Activated B cell treated with CpG ODN at 0.5 μM for 24 hours (primary cell): Measurements from ENCODE around the gene PARVG. TPM values are rescaled to one million over a fixed set of nuclear protein-coding genes. Genes with fewer than 3 reads are reported as not detected.

Source experiments
- ATAC-seq: fragments of 200-7000 bp; cut with Tn5 transposase; one replicate; pipeline ENCODE4 v1.10.0; 2021; ENCODE audit warnings: low read depth, mild to moderate bottlenecking, moderate library complexity
- CTCF ChIA-PET: fragments of 350-600 bp; sonication (Branson Sonifier 250); formaldehyde crosslinking; loops from one replicate; lab custom pipeline; 2021; ENCODE audit warnings: antibody characterized with exemption; lab: Charles Lee
- POLR2A ChIA-PET: fragments of 350-600 bp; sonication (Branson Sonifier 250); formaldehyde crosslinking; loops from one replicate; lab custom pipeline; 2021; ENCODE audit warnings: antibody characterized with exemption; lab: Charles Lee
- DNase-seq: peaks from one replicate; pipeline ENCODE4 v3.0.0; 2022
- H3K27ac Mint-ChIP-seq: one replicate; pipeline ENCODE4 v1.8.0; 2020; ENCODE audit warnings: mixed read lengths
- H3K27me3 Mint-ChIP-seq: one replicate; pipeline ENCODE4 v1.8.0; 2021; ENCODE audit warnings: mixed read lengths
- H3K36me3 Mint-ChIP-seq: one replicate; pipeline ENCODE4 v1.8.0; 2021; ENCODE audit warnings: low read depth, mixed read lengths
- H3K4me1 Mint-ChIP-seq: one replicate; pipeline ENCODE4 v1.8.0; 2021; ENCODE audit warnings: mixed read lengths
- H3K4me3 Mint-ChIP-seq: one replicate; pipeline ENCODE4 v1.8.0; 2020; ENCODE audit warnings: mild to moderate bottlenecking, mixed read lengths
- H3K9me3 Mint-ChIP-seq: one replicate; pipeline ENCODE4 v1.8.0; 2020; ENCODE audit warnings: mixed read lengths
- intact Hi-C: fragments of 100-400 bp; cut with micrococcal nuclease; formaldehyde crosslinking; loops from one replicate; pipeline ENCODE4 v1.15.1; 2024
- total RNA-seq: library from RNA; stranded (reverse); gene quantifications from 2 replicates; pipeline ENCODE4 v1.2.3, GENCODE V29; 2022
- TF ChIP-seq, protein P1 (sequence below): fragments of 200-600 bp; IDR thresholded peaks from one replicate; pipeline ENCODE4 v1.8.0; 2022; ENCODE audit warnings: antibody characterized with exemption, mild to moderate bottlenecking

Gene PARVG
- total RNA-seq, 1 donor from 2014 or later: 96.1 TPM

GRCh38 chr22:44218071-44218470, 37.3 kb downstream of the PARVG start:
- ChIA-PET POLR2A (no interaction called here), CTCF (no interaction called here)
- TF ChIP-seq, protein P1, sequence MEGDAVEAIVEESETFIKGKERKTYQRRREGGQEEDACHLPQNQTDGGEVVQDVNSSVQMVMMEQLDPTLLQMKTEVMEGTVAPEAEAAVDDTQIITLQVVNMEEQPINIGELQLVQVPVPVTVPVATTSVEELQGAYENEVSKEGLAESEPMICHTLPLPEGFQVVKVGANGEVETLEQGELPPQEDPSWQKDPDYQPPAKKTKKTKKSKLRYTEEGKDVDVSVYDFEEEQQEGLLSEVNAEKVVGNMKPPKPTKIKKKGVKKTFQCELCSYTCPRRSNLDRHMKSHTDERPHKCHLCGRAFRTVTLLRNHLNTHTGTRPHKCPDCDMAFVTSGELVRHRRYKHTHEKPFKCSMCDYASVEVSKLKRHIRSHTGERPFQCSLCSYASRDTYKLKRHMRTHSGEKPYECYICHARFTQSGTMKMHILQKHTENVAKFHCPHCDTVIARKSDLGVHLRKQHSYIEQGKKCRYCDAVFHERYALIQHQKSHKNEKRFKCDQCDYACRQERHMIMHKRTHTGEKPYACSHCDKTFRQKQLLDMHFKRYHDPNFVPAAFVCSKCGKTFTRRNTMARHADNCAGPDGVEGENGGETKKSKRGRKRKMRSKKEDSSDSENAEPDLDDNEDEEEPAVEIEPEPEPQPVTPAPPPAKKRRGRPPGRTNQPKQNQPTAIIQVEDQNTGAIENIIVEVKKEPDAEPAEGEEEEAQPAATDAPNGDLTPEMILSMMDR: no peak
- H3K4me3 Mint-ChIP-seq: no peak overlapping the region
- H3K9me3 Mint-ChIP-seq: no peaks in the 10 kb centered on the region
- intact Hi-C loops: no loop called here
- H3K27ac Mint-ChIP-seq: no peak overlapping the region
- ATAC-seq (no peak), DNase-seq (no peak)
- no peaks in the 10 kb centered on the region for H3K27me3 Mint-ChIP-seq
- H3K36me3 Mint-ChIP-seq: no peaks in the 10 kb centered on the region
- no peaks in the 10 kb centered on the region for H3K4me1 Mint-ChIP-seq

GRCh38 chr22:44219101-44219870, 38.6 kb downstream of the PARVG start:
- H3K27me3 Mint-ChIP-seq: peaks cover 2% of the 10 kb centered on the region
- TF ChIP-seq, protein P1: no peak
- no peak overlapping the region for H3K4me3 Mint-ChIP-seq
- H3K27ac Mint-ChIP-seq: no peak overlapping the region
- intact Hi-C loops: no loop called here
- ATAC-seq (no peak), DNase-seq (no peak)
- POLR2A ChIA-PET: no interaction called here
- H3K36me3 Mint-ChIP-seq: no peaks in the 10 kb centered on the region
- CTCF ChIA-PET: no interaction called here
- no peaks in the 10 kb centered on the region for H3K9me3 Mint-ChIP-seq
- H3K4me1 Mint-ChIP-seq: no peaks in the 10 kb centered on the region

DNA sequence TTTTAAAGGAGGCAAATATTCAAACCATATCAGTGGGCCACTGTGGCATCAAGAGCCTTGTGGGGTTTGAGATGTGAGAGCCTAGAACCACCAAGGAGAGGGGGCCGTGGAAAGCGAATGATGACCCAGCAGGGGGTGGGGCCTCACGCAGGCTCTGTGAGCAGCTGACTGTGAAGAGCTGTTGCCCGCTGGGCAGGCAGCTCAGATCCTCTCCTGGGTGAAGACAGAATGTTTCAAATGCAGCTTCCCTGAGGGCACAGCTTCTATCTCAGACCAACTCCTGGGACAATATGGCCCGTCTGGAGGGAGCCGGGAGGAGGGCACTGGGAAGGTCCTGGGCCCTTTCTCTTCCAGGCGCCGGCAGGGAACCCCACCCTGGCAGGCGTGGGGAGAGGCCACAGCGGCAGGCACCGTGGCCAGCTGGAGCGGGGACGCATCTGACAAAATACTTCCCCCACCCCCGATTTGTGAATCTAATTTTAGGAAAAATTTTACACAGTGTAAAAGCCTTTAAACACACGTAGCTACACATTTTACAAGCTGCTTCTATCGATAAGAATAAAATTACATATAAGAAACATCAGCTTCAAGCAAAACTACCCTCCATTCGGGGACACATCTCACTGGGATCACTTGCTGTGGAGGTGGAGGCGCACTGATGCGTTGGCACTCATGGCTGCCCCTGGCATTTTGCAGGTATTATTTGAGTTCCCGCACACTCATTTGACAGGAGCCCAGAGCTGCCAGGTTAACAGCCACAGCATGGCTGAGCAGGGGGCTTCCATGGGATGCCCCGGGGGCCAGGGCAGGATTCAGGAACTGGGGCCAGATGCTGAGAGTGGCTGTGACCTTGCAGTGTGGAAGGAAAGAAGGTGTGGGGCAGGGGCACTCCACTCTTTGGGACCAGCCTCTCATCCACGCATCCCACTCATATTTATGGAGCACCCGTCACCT, 40.3 kb downstream of the PARVG start:
- no peak for ATAC-seq
- no peak for DNase-seq
- intact Hi-C loops: no loop called here
- TF ChIP-seq, protein P1: no peak
- Mint-ChIP-seq H3K36me3 (no peaks in the 10 kb centered on the region), H3K9me3 (no peaks in the 10 kb centered on the region), H3K4me1 (no peaks in the 10 kb centered on the region), H3K27ac (no peak overlapping the region), H3K4me3 (no peak overlapping the region), H3K27me3 (peaks cover 13% of the 10 kb centered on the region)
- ChIA-PET POLR2A (no interaction called here), CTCF (no interaction called here)

- Mint-ChIP-seq H3K4me3 (no peak overlapping the region), H3K27me3 (peaks cover 18% of the 10 kb centered on the region), H3K27ac (no peak overlapping the region), H3K4me1 (no peaks in the 10 kb centered on the region), H3K9me3 (peaks cover 1% of the 10 kb centered on the region), H3K36me3 (no peaks in the 10 kb centered on the region)
- TF ChIP-seq, protein P1: no peak
- CTCF ChIA-PET: no interaction called here
- ATAC-seq (no peak), DNase-seq (no peak)
- intact Hi-C loops: no loop called here
- POLR2A ChIA-PET: no interaction called here
These were observed 41.2 kb downstream of the PARVG start for GRCh38 chr22:44221710-44222475.
